HG03103 (cell line): ENCODE results near the gene BCR.

Experiments used
- ATAC-seq: cut with Tn5 transposase; IDR thresholded peaks from one replicate; pipeline ENCODE4 v1.9.1; 2021; ENCODE audit warnings: low read depth; ENCODE audit not compliant: unreplicated experiment

The BCR gene

DNA sequence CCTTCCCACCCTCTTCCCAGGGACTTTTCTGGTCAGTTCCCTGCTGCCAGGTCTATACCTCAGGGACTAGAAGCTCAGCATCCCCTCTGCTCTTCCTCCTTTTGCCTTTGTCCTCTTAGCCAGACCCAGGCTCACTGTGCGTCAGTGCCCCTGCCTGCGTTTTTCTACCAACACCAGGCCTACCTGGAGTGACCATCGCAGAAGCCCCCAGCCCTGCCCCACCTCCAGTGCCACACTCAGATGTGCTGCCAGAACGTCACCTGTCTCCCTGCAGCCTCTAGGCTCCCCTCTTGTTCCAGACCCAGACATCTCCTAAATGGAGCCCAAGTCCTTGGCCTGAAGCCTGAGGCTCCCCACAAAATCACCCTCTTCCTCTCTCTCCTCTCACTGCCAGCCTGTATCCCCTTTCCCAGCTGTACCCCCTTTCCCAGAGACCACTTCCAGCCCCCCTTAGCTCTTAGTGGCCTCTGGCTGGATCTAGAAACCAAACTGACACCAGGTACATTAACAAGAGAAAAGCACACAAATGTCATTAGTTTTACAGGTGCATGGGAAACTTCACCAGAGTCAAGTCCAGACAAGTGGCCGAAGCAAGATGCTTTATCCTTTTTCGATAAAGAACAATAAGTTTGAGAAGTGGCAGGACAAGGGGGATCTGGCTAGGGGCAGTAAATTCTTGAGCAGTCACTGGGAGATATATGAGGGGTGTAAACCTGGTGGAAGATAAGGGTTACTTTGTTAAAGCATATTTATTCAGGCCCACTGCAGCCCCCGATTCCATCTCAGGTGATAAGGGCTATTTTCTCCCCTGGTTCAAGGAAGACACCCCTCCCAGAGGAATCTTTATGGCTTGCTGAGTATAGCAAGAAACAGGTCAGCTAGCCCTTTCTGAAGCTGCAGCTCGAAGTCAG, 61.5 kb downstream of the BCR start:
- no peak for ATAC-seq

DNA sequence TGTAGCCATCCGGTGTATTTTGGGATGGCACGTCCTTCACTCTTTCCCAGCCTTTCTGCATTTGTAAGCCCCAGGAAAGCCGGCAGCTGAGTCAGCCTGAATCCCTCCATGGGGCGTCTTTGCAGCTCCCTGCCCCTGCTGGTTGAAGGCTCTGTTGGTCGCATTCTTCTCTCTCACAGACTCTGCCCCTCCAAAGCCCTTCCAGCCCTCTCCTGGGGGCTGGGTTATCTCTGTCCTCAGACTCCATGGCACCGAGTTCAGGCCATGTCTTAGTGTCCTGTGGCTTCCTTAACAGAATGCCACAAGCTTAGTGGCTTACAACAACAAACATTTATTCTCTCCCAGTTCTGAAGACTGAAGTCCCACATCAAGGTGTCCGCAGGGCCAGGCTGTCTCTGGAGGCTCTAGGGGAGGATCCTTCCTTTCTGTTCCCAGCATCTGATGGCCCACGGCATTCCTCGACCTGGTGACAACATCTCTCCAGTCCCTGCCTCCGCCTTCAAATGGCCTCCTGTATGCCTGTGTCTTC, 62.2 kb downstream of the BCR start:
- no peak for ATAC-seq

GRCh38 chr22:23243006-23243573, 62.8 kb downstream of the BCR start:
- ATAC-seq: no peak

DNA sequence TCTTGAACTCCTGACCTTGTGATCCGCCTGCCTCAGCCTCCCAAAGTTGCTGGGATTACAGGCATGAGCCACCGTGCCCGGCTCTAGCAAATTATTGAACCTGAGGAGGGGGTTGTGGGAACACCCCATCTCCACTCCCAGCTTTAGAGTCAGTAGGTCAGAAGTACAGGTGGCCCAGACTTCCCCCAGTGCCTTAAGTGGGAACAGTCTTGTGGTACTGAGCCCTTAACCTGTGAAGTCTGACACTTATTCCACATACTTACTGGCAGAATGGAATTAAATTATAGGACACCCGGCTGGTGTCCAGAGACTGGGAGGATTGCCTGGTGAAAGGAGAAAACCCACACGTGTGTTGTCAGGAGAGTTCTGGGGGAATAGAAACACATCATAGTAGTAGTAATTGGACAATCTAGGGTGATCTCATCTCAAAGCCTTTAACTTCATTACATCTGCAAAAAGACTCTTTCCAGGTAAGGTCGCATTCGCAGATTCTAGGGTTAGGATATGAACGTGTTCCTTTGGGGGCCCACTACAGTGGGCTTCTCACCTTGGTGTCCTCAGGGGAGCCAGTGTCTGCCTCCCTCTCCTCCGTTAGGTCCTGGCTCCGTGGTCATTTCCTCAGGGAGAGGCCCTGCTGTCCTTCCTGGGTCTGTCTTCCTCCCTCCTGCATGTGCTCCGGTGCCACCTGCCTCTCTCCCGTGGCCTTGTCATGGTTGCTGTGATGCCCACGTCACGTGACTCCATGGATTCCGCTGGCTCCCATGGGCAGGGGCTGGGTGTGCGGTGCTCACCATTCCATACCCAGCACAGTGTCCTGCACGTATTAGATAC, 63.8 kb downstream of the BCR start:
- no peak for ATAC-seq

GRCh38 chr22:23244690-23245044, 64.4 kb downstream of the BCR start:
- no peak for ATAC-seq

GRCh38 chr22:23245045-23245798, 64.9 kb downstream of the BCR start:
- ATAC-seq: no peak

- ATAC-seq: no peak
These were observed 65.5 kb downstream of the BCR start for GRCh38 chr22:23245799-23246136.

- ATAC-seq: no peak
These were observed 66.9 kb downstream of the BCR start for GRCh38 chr22:23246982-23247766.

DNA sequence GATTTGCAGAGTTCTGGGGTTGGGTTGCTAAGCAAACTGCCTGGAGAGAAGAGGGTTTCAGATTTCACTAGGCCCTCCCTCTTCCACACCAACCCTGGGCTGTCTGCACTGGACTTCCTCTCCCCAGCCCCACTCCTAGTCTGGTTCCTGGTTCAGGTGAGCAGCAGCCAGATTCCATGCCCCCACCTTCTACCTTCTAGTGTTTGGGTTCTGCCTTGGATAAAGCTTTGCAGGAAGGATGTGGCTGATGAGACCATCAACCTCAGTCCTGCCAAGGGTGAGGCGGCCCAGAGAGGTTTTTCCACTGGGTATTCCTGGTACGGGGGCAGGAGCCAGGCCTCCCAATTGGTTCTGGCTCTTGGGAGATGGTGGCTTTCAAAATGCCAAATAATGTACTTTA, 68.3 kb downstream of the BCR start:
- no peak for ATAC-seq

GRCh38 chr22:23250056-23250784, 69.9 kb downstream of the BCR start:
- ATAC-seq: no peak

DNA sequence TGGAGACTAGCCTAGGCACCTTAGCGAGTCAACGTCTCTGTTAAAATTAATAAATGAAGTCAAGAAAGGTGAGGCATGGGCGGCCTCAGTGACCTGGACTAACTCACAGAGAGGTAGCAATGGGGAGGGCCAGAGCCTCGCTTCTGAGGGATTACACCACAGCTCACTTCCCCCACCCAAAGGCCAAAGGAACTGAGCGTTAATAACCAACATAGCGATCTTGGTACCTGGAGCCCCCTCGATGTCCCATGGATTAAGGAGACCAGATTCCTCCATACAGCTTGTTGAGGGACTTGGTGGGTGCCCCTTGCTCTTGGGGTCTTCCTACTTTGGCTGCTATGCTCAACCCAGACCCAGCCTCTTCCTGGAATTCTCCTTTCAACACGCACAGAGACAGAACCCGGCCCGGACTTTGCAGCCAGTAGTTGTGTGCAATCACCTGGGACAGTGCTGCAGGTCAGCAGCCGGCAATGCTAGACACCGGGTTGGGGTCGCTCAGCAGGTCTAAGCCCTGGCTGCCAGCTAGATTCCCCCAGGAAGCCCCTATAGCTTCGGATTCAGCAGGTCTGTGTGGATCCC, 70.6 kb downstream of the BCR start:
- ATAC-seq: no peak

- ATAC-seq: no peak
These were observed 71.3 kb downstream of the BCR start for GRCh38 chr22:23251445-23252093.

DNA sequence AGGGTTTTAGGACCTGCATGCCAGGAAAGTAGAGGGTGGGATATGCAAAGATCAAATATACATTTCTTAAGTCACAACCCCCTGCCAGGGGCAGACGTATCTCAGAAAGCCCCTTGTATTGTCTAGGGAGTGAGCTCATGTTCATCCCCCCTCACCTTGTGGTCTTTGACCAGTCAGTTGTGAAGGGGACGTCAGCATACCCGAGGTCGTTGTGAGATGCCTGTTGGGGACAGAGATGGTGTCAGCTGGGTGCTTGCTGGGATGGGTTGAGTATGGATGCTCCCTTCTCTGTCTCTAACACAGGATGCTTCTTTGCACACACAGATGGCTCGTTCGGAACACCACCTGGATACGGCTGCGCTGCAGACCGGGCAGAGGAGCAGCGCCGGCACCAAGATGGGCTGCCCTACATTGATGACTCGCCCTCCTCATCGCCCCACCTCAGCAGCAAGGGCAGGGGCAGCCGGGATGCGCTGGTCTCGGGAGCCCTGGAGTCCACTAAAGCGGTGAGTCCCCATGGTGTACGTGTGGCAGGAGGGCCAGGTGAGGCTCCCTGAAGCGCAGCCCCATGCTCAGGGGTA, 73.3 kb downstream of the BCR start:
- no peak for ATAC-seq

DNA sequence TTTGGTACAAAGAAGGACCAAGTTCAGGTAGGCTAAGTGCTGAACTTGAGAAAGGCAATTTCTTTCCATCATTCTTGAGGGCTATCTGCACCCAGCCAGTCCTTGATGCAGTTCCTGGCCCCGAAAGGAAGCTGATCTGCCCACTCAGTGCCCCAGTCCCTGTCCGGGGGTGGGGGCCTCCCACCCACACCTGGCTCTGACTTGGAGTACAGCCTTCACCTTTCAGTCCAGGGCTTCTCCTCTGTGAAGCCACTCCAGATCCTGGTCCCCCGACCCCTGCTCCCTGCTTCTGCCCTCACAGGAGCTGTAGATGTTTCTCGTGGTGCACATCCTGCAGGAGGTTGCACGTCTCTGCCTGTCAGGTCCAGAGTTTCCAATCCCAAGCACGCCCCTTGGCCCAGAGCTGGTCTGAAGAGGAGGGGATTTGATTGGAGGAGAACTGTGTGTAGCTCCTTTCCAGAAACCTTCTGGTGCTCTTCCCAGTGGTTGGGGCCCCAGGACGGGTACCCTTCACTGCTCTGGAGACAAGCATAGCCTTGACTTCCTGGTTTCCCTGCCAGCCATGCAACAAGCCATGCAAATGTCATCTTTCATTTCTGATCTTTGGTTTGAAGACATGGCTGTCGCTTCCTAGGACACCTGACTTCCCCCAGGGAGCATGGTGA, 75.3 kb downstream of the BCR start:
- no peak for ATAC-seq

DNA sequence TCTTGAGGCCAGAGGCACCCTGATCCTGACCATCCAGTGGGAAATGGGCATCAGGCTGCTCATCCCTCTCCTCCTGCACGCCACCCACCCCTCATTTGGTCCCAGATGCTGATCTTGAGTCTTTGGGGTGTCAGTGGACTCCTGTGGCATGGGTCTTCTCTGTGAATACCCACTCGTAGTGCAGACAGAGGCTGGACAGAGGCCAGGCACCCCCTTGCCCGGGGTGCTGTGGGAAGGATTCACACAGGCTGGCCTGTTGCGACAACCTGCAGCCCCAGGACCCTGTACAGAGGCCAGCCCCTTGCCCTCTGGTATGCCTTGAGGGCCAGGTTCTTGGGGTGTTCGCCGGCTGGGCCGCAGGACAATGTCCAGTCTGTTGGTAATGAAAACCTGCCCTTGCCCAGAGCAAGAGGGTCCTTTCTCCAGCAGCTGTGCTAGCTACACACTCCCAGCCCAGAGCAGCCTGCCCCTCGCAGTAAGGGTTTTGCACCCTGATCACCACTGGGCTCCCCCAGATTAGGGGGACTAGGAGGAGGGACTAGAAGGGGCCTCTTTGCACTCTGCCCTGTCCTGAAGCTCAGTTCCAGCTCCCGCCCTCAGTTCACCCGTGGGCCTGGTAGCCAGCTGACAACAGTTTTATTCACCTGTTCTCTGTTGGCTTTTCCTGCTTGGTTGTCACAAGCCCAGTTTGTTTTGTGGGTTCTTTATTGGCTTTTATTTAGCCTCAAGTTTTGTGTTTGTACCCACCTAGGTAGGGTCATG, 76.0 kb downstream of the BCR start:
- ATAC-seq: no peak

DNA sequence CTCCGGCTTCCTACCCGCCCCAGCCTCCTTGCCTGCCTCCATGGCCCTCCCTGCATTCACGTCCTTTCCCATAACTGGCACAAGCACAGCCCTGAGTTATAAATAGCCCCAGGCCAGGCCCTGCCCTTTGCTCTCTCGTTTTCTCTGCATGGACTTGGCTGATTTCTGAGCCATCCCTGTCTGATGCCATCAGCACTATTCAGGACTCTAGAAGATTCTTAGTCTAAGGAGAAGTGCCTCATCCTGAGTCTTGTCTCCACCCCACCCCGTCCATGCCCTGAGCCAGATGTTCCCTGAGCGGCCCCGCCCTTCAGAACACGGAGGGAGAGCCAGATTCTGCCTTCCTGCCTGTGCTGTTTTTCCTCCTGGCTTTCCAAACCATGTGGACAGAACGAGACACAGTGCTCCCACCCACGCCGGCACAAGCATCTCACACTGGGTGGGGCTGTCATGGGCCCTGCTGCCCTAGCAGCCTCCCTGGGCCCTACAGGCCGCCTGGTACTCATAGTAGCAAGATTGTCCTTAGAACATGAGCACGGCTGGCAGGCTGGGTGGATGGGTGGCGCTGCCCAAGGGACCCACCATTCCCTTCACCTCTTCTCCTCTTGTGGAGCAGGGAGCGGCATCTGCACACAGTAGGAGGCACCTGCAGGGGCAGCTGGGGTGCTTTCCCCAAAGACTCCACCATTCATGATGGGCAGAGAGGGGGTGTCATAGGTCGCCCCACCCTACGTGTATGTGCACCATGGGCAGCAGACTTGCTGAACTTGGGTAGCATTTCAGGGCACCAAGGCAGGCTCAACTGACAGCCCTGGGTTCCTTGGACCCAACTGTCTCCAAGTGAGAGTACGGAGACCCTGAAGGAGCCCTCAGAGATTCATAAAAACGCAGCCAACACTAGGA, 76.9 kb downstream of the BCR start:
- no peak for ATAC-seq
